ENCODE data around the gene COL18A1.

COL18A1 gene

GRCh38 chr21:45414396-45415187 is 9.6 kb downstream of the COL18A1 start:
- no peak for DNase-seq (ENCODE audit: low read depth)

- DNase-seq (ENCODE audit: low read depth) = no peak
Observed at GRCh38 chr21:45415188-45415942, 10.4 kb downstream of the COL18A1 start.

GRCh38 chr21:45415943-45416611 is 11.1 kb downstream of the COL18A1 start:
- no peak for DNase-seq (ENCODE audit: low read depth)

- DNase-seq (ENCODE audit: low read depth) = no peak
Observed at GRCh38 chr21:45416620-45417019, 11.7 kb downstream of the COL18A1 start.

- DNase-seq (ENCODE audit: low read depth) = no peak
Observed at GRCh38 chr21:45417256-45417950, 12.4 kb downstream of the COL18A1 start.

GRCh38 chr21:45417951-45418300 is 13.0 kb downstream of the COL18A1 start:
- DNase-seq (ENCODE audit: low read depth) = no peak

- DNase-seq (ENCODE audit: low read depth) = no peak
Observed at GRCh38 chr21:45418301-45419071, 13.5 kb downstream of the COL18A1 start.

- no peak for DNase-seq (ENCODE audit: low read depth)
Observed at GRCh38 chr21:45419162-45419561, 14.2 kb downstream of the COL18A1 start.

- no peak for DNase-seq (ENCODE audit: low read depth)
Observed at GRCh38 chr21:45420061-45421041, 15.4 kb downstream of the COL18A1 start.

GRCh38 chr21:45421071-45421845 is 16.3 kb downstream of the COL18A1 start:
- DNase-seq (ENCODE audit: low read depth) = no peak

GRCh38 chr21:45421846-45422775 is 17.1 kb downstream of the COL18A1 start:
- DNase-seq (ENCODE audit: low read depth) = no peak

GRCh38 chr21:45423201-45423955 is 18.4 kb downstream of the COL18A1 start:
- no peak for DNase-seq (ENCODE audit: low read depth)

GRCh38 chr21:45423968-45424853 is 19.2 kb downstream of the COL18A1 start:
- DNase-seq (ENCODE audit: low read depth) = no peak

GRCh38 chr21:45424854-45425795 is 20.2 kb downstream of the COL18A1 start:
- no peak for DNase-seq (ENCODE audit: low read depth)
